ENCODE results near the gene CORO6. TPM values are rescaled to one million over a fixed set of nuclear protein-coding genes. Genes with fewer than 3 reads are reported as not detected.

CORO6 gene
- total RNA-seq, 1 donor from 2014 or later = 22.0 TPM

- peak overlapping the region in 1 of 2 donors; percentile 24 for H3K27ac ChIP-seq
Measured at GRCh38 chr17:29613352-29613837, 9.3 kb downstream of the CORO6 start.

GRCh38 chr17:29612404-29613280 lies 10.1 kb downstream of the CORO6 start:
- DNase-seq (ENCODE audit: low spot score in 2 of 2) = no peak
- no peak for TF ChIP-seq CTCF (IDR thresholded peaks at IDR 0.05)
- intact Hi-C loops (cut with DNase I) = loop anchor here (1.0 kb wide), 1 partner anchor 32 kb away; no protein-coding TSS in a partner anchor
- Histone ChIP-seq H3K27me3 (no peaks in the 10 kb centered on the region), H3K27ac (peak overlapping the region in 1 of 2 donors; percentile 24), H3K4me1 (peaks cover 14 to 34% of the 10 kb centered on the region in 2 donors), H3K9me3 (no peaks in the 10 kb centered on the region), H3K36me3 (no peaks in the 10 kb centered on the region), H3K4me3 (peak overlapping the region in 1 of 2 donors; percentile 47)

More at GRCh38 chr17:29613352-29613837, 9.3 kb downstream of the CORO6 start:
- DNase-seq (ENCODE audit: low spot score in 2 of 2) = peak; percentile 66 to 96
- TF ChIP-seq CTCF (IDR thresholded peaks at IDR 0.05) = peak; percentile 82 to 93 (median 87)
- Histone ChIP-seq H3K36me3 (no peaks in the 10 kb centered on the region), H3K4me3 (peak overlapping the region; percentile 34 to 47), H3K27me3 (no peaks in the 10 kb centered on the region), H3K9me3 (no peaks in the 10 kb centered on the region), H3K4me1 (peaks cover 15 to 38% of the 10 kb centered on the region in 2 donors)
- intact Hi-C loops (cut with DNase I) = loop anchor here (1.0 kb wide), 1 partner anchor 33 kb away; no protein-coding TSS in a partner anchor

- Histone ChIP-seq H3K4me3 (no peak overlapping the region), H3K9me3 (no peaks in the 10 kb centered on the region), H3K27me3 (no peaks in the 10 kb centered on the region), H3K4me1 (peaks cover 8 to 28% of the 10 kb centered on the region in 2 donors), H3K36me3 (no peaks in the 10 kb centered on the region), H3K27ac (no peak overlapping the region)
- intact Hi-C loops (cut with DNase I) = no loop called here
- DNase-seq (ENCODE audit: low spot score in 2 of 2) = no peak
- no peak for TF ChIP-seq CTCF (IDR thresholded peaks at IDR 0.05)
Measured at GRCh38 chr17:29612094-29612403, 10.7 kb downstream of the CORO6 start.

- Histone ChIP-seq H3K36me3 (no peaks in the 10 kb centered on the region), H3K27ac (no peak overlapping the region), H3K4me1 (peaks cover 8 to 23% of the 10 kb centered on the region in 2 donors), H3K9me3 (no peaks in the 10 kb centered on the region), H3K27me3 (no peaks in the 10 kb centered on the region), H3K4me3 (no peak overlapping the region)
- intact Hi-C loops (cut with DNase I) = no loop called here
- no peak for TF ChIP-seq CTCF (IDR thresholded peaks at IDR 0.05)
- no peak for DNase-seq (ENCODE audit: low spot score in 2 of 2)
Measured at GRCh38 chr17:29611351-29612093, 11.2 kb downstream of the CORO6 start.

GRCh38 chr17:29610395-29610794 lies 12.3 kb downstream of the CORO6 start:
- Histone ChIP-seq H3K27me3 (no peaks in the 10 kb centered on the region), H3K4me3 (no peak overlapping the region), H3K4me1 (peaks cover 3 to 13% of the 10 kb centered on the region in 2 donors), H3K9me3 (no peaks in the 10 kb centered on the region), H3K36me3 (no peaks in the 10 kb centered on the region), H3K27ac (no peak overlapping the region)
- intact Hi-C loops (cut with DNase I) = no loop called here
- DNase-seq (ENCODE audit: low spot score in 2 of 2) = no peak
- no peak for TF ChIP-seq CTCF (IDR thresholded peaks at IDR 0.05)

Data from ascending aorta (tissue), 2 donors.